HG03565 (cell line): ENCODE results near the gene ERCC2.
"Not testable (repeated sequence)": the region's sequence is repeated elsewhere in the genome, so short reads cannot be mapped to it uniquely, and the experiment has no call there.

Source experiments
- ATAC-seq: cut with Tn5 transposase; IDR thresholded peaks from one replicate; pipeline ENCODE4 v1.9.1; 2021; ENCODE audit warnings: mild to moderate bottlenecking, moderate library complexity; ENCODE audit not compliant: unreplicated experiment

The ERCC2 gene

GRCh38 chr19:45340232-45340898, 30.0 kb downstream of the ERCC2 start, which contains the start of gene KLC3:
TSS of gene KLC3 (plus strand) at chr19:45340750. CDS start at chr19:45345542, 4,792 bp downstream.
- no peak for ATAC-seq

GRCh38 chr19:45339629-45340028, 30.7 kb downstream of the ERCC2 start:
- no peak for ATAC-seq

- no peak for ATAC-seq
Observed at GRCh38 chr19:45336696-45337251, 33.6 kb downstream of the ERCC2 start.

GRCh38 chr19:45334881-45335280, 35.5 kb downstream of the ERCC2 start:
- ATAC-seq, result not testable (repeated sequence)

GRCh38 chr19:45333609-45334303, 36.6 kb downstream of the ERCC2 start:
- ATAC-seq, result no peak

- ATAC-seq, result no peak
Observed at GRCh38 chr19:45331411-45331810, 39.0 kb downstream of the ERCC2 start.

- no peak for ATAC-seq
Observed at GRCh38 chr19:45327404-45328143, 42.8 kb downstream of the ERCC2 start.

GRCh38 chr19:45324349-45324907, 45.9 kb downstream of the ERCC2 start:
- no peak for ATAC-seq

- no peak for ATAC-seq
Observed at GRCh38 chr19:45323671-45324081, 46.7 kb downstream of the ERCC2 start.

GRCh38 chr19:45322744-45323281, 47.6 kb downstream of the ERCC2 start, which contains the start of gene CKM:
TSS of gene CKM (minus strand) at chr19:45322875. CDS start at chr19:45319713, 3,162 bp downstream.
- no peak for ATAC-seq

GRCh38 chr19:45322311-45322710, 48.1 kb downstream of the ERCC2 start:
- ATAC-seq, result no peak

- ATAC-seq, result no peak
Observed at GRCh38 chr19:45321848-45322247, 48.5 kb downstream of the ERCC2 start.

GRCh38 chr19:45320997-45321775, 49.2 kb downstream of the ERCC2 start:
- no peak for ATAC-seq

- no peak for ATAC-seq
Observed at GRCh38 chr19:45315304-45315703, 55.1 kb downstream of the ERCC2 start.

GRCh38 chr19:45314708-45315245, 55.6 kb downstream of the ERCC2 start:
- ATAC-seq, result no peak

- not testable (repeated sequence) for ATAC-seq
Observed at GRCh38 chr19:45312285-45312684, 58.1 kb downstream of the ERCC2 start.

- no peak for ATAC-seq
Observed at GRCh38 chr19:45311621-45312020, 58.8 kb downstream of the ERCC2 start.

- not testable (repeated sequence) for ATAC-seq
Observed at GRCh38 chr19:45309322-45309721, 61.1 kb downstream of the ERCC2 start.

GRCh38 chr19:45307361-45307760, 63.0 kb downstream of the ERCC2 start:
- no peak for ATAC-seq
